Measurements from ENCODE around the gene KREMEN1. TPM values are rescaled to one million over a fixed set of nuclear protein-coding genes. Genes with fewer than 3 reads are reported as not detected.
A peak's percentile ranks its signal among the peaks of the same experiment; 100 is the strongest.
"Not testable (repeated sequence)": the region's sequence is repeated elsewhere in the genome, so short reads cannot be mapped to it uniquely, and the experiment has no call there.

Gene KREMEN1
- total RNA-seq, 2 experiments from 2014 or later = 0.15 TPM; not detected in 1

DNA sequence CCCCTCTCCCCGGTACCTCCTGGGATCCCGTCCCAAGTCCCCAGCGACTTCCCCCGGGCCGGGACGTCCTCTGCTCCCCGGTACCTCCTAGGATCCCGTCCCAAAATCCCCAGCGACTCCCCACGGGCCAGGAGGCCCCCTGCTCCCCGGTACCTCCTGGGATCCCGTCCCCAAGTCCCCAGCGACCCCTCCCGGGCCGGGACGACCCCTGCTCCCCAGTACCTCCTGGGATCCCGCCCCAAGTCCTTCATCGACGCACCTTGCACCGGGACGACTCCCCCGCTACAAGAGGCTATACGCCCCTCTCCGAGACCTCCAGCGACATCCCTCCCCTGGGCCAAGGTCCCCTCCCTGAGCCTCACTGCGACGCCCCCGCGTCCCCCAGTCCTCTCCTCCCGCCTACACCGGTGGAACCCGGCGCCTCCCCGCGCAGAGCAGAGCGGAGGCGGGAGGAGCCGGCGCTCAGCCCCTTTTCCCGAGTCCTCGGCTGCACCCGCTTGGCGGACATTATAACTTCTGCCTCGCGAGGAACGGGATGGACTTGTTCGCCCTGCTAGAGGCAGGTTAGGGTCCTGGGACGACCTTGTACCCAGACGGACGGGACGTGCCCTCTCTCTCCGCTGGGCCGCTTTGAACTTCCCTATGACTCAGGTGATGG, 912 bp downstream of the KREMEN1 start:
- H3K27me3 Mint-ChIP-seq = peaks cover 75% of the 10 kb centered on the region

DNA sequence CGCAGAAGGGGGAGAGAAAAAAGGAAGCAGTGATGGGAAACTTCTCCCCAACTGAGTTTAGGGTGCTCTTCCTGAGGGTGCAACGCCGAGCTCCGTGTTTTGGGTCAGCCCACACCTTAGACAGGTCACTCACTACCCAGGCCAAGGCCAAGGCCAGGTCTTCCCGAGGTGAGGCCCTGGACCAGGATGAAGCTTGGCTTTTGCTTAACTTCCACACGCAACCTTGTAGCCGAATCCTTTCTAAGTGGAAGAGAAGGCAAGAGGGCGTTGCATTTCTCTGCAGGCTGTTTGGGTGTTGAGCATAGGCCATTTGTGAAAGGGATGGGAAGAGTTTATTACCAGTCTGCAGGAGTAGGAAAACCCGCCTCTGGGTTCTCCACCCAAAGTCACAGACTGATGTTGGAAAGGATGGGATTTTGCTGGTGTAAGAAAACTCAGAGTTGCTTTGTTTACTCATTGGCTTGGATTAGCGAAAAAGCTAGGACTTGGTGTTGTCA, 1.5 kb downstream of the KREMEN1 start:
- Mint-ChIP-seq H3K27me3 (peaks cover 73% of the 10 kb centered on the region), H3K27ac (no peak overlapping the region), H3K9me3 (no peaks in the 10 kb centered on the region), H3K4me3 (no peak overlapping the region), H3K4me1 (peaks cover 14% of the 10 kb centered on the region), H3K36me3 (ENCODE audit: low read depth) (no peaks in the 10 kb centered on the region)
- DNase-seq = no peak
- ChIA-PET POLR2A (no interaction called here), CTCF (interaction anchor here (0.6 to 1.4 kb wide), 2 partner anchors 15 to 296 kb away, joined by 3 read pairs; no protein-coding TSS in a partner anchor)

More for the DNA sequence above, 912 bp downstream of the KREMEN1 start:
- ChIA-PET POLR2A (no interaction called here), CTCF (interaction anchor here (1.4 kb wide), 1 partner anchor 15 kb away, joined by 3 read pairs; no protein-coding TSS in a partner anchor)
- no peak for DNase-seq
- Mint-ChIP-seq H3K36me3 (ENCODE audit: low read depth) (no peaks in the 10 kb centered on the region), H3K4me3 (peak overlapping the region; percentile 44), H3K9me3 (no peaks in the 10 kb centered on the region), H3K27ac (no peak overlapping the region), H3K4me1 (peaks cover 14% of the 10 kb centered on the region)

DNA sequence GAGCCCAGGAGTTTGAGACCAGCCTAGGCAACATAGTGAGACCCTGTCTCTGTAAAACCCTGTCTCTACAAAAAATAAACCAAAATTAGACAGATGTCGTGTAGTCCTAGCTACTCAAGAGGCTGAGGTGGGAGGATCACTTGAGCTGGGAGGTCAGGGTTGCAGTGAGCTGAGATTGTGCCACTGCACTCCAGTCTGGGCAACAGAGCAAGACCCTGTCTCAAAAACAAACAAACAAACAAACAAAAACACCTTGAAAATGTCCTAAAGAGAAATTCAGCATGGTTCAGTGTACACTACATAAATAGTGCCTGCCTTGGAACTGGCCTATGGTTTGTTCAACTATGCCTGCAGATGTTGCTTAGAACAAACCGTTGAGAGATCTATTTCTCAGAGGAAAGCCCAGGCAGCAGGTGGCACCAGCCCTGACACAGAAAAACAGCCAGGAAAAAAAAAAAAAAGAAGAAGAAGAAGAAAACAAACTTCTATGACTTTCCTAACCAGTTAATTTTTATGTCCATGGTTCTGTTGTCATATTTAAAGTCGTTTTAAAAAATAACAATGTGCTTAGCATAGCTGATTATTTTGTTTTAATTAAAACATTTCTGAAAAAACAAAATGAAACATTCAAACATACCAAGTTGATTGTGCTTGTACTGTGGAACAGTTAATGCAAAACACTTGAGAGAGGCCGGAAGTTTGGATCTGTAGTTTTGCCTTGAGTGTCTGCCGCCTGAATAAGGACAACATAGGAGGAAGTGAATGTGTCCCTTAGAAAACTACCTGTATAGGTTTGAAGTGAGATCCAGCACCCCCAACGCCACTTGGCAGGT, 5.4 kb downstream of the KREMEN1 start:
- Mint-ChIP-seq H3K27ac (no peak overlapping the region), H3K4me3 (no peak overlapping the region), H3K36me3 (ENCODE audit: low read depth) (no peaks in the 10 kb centered on the region), H3K9me3 (no peaks in the 10 kb centered on the region), H3K4me1 (no peaks in the 10 kb centered on the region), H3K27me3 (peaks cover 60% of the 10 kb centered on the region)
- CTCF ChIA-PET = no interaction called here
- no peak for DNase-seq
- POLR2A ChIA-PET = no interaction called here

DNA sequence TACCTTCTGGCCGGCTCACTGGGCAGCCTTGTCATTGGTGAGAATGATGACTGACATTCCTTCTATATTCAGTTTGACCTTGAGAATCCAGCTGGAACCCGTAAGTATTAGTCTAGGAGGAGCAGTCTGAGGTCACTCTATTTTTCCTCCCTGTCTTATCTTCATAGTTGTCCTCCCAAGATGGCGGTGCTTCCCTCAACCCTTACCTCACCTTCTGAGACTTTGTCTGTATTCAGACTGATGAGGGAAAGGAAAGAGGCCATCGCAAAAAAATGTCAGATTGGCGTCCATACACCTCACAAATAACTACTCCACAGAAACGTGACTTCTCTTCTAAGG, 6.0 kb downstream of the KREMEN1 start:
- H3K4me1 Mint-ChIP-seq = no peaks in the 10 kb centered on the region
- peaks cover 57% of the 10 kb centered on the region for H3K27me3 Mint-ChIP-seq
- H3K4me3 Mint-ChIP-seq = no peak overlapping the region
- no peaks in the 10 kb centered on the region for H3K36me3 Mint-ChIP-seq (ENCODE audit: low read depth)
- H3K27ac Mint-ChIP-seq = no peak overlapping the region
- ChIA-PET POLR2A (no interaction called here), CTCF (no interaction called here)
- DNase-seq = no peak
- H3K9me3 Mint-ChIP-seq = no peaks in the 10 kb centered on the region

DNA sequence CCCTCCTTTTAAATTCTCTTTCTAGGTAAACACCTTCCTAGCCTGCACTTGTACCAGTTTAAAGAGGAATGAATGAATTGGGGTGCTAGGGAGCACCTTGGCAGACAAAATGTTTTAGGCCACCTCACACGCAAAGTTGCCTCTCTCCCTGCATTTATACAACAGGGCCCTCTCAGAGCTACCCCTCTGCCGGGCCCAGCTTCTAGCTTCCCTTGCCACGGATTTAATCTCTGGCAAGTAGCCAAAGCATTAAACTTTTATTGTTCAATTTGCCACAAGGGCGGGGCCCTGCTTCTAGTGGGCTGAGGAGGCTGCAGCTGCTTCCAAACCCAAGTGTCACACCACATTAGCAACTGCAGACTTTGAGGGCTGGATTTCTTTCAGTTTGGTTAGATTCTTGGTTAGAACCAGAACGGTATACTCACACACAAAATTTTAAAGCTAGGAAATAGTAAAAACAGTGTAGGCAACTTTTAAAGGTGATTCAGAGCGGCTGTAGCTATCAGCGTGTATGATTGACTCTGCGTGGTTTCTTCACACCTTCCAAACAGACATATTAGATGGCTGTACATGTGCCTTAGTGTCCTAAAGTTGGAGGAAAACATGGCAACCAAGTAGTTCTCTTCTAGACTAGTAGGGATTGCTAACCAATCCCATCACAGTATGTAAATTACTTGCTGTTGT, 6.5 kb downstream of the KREMEN1 start:
- Mint-ChIP-seq H3K4me1 (no peaks in the 10 kb centered on the region), H3K4me3 (no peak overlapping the region), H3K27me3 (peaks cover 52% of the 10 kb centered on the region), H3K9me3 (no peaks in the 10 kb centered on the region), H3K36me3 (ENCODE audit: low read depth) (no peaks in the 10 kb centered on the region), H3K27ac (no peak overlapping the region)
- CTCF ChIA-PET = interaction anchor here (1.3 kb wide), 1 partner anchor 75 kb away, joined by 6 read pairs; no protein-coding TSS in a partner anchor
- POLR2A ChIA-PET = no interaction called here
- DNase-seq = no peak

DNA sequence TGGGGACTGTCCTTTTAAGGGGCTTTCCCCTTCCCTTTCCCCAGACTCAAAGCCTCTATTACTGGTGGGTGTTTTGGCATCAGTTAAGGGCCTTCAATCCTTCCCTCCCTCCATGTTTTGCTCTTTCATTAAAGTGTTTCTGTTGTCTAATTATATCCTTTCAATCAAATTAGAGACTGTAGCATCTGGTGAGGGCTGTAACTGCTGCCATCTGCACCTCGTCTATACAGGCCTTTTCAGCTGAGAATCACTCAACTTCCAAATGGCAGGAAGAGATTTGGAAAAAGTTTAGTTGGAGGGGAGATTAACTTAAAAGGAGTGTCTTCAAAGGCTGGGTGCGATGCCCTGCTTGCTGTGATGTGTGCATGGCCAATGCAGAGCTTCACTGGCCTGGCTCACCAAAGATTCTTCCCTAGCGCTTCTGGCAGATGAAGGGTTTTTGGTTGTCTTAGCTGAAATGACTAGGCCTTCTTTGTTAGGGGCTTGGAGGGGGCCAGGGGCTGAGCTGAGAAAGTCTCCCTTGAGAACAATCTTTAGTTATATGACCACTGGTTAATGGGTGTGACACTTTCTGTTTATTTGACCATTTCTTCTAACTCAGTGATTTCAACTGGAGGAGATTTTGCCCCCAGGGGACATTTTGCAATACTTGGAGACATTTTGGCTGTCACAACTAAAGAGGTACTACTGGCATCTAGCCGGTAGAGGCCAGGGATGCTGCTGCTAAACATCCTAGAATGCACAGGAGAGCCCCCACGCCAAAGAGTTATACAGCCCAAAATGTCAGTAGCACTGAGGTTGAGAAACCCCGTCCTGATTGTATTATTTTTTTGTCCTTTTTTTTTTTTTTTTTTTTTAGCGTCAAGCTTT, 7.5 kb downstream of the KREMEN1 start:
- Mint-ChIP-seq H3K9me3 (no peaks in the 10 kb centered on the region), H3K27ac (no peak overlapping the region), H3K4me1 (no peaks in the 10 kb centered on the region), H3K4me3 (no peak overlapping the region), H3K27me3 (peaks cover 42% of the 10 kb centered on the region), H3K36me3 (ENCODE audit: low read depth) (no peaks in the 10 kb centered on the region)
- ChIA-PET POLR2A (no interaction called here), CTCF (interaction anchor here (1.3 kb wide), 1 partner anchor 74 kb away, joined by 6 read pairs; no protein-coding TSS in a partner anchor)
- DNase-seq = no peak

DNA sequence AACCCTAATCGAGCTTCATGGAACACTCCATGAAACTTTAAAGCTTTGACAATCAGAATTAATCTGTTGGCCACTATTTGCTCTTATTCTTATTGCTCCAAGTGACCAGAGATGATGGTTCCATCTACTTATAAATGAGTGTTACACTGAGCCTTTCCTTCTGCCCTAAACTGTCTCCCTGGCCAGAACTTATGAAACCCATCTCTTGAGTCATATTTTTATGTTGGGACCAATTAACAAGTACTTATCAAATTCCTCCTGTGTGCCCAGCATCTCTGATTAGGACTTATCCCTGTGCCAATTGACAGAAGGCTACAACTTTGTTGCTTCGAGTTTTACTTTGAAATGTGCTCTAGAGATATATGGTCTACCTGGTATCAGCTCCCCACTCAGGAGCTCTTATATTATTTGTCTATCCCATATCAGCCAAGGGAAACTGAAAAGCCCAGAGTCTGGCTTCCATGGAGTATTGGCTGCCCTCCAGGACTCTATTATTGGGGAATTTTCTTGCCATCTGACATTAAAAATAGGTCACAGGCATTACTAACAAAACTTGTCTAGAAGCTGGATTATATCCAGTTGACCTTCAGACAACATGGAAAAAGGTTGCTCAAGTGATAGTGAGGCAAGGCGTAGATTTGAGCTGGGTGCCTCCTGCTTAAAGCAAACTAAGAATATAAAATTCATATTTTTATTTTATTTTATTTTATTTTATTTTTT, 8.8 kb downstream of the KREMEN1 start:
- H3K4me1 Mint-ChIP-seq = no peaks in the 10 kb centered on the region
- ChIA-PET CTCF (no interaction called here), POLR2A (no interaction called here)
- H3K9me3 Mint-ChIP-seq = no peaks in the 10 kb centered on the region
- peaks cover 32% of the 10 kb centered on the region for H3K27me3 Mint-ChIP-seq
- no peaks in the 10 kb centered on the region for H3K36me3 Mint-ChIP-seq (ENCODE audit: low read depth)
- no peak overlapping the region for H3K27ac Mint-ChIP-seq
- no peak overlapping the region for H3K4me3 Mint-ChIP-seq
- DNase-seq = no peak

DNA sequence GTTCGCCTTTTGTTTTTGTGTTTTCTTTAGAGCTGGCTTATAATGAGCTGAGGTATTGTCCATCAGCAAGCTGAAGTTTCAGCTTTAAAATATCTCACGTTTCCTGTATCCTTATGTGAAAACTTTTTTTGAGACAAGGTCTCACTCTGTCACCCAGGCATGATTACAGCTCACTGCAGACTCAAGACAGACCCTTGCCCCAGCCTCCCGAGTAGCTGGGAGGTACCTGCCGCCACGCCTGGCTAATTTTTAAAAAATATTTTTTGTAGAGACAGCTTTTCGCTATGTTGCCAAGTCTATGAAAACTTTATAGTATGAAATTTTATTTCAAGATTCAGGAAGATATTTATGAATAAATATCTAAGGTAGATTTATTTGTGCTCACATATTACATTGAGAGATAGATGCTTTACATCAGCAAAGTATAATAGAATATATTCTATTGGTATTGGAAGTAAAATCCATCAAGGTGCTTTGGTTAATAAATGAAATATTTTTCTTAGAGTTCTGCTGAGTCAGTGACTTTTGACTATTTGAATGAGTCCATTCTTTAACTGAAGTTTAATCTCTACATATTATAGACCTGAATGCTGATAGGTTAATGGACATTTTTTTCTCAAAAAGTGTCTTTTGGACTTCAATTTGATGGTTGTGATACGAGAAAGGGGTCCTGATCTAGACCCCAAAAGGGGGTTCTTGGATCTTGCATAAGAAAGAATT, 10.2 kb downstream of the KREMEN1 start:
- no peaks in the 10 kb centered on the region for H3K9me3 Mint-ChIP-seq
- POLR2A ChIA-PET = no interaction called here
- CTCF ChIA-PET = no interaction called here
- H3K36me3 Mint-ChIP-seq (ENCODE audit: low read depth) = no peaks in the 10 kb centered on the region
- no peaks in the 10 kb centered on the region for H3K4me1 Mint-ChIP-seq
- H3K27me3 Mint-ChIP-seq = peaks cover 26% of the 10 kb centered on the region
- no peak for DNase-seq
- no peak overlapping the region for H3K4me3 Mint-ChIP-seq
- no peak overlapping the region for H3K27ac Mint-ChIP-seq

DNA sequence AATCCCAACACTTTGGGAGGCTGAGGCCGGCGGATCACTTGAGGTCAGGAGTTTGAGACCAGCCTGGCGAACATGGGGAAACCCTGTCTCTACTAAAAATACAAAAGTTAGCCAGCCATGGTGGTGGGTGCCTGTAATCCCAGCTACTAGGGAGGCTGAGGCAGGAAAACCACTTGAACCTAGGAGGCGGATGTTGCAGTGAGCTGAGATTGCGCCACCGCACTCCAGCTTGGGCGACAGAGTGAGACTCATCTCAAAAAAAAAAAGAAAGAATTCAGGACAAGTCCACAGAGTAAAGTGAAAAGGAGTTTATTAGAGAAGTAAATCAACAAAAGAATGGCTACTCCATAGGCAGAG, 10.7 kb downstream of the KREMEN1 start:
- H3K9me3 Mint-ChIP-seq; H3K4me3 Mint-ChIP-seq; H3K27ac Mint-ChIP-seq; CTCF ChIA-PET; POLR2A ChIA-PET; H3K36me3 Mint-ChIP-seq (ENCODE audit: low read depth); H3K4me1 Mint-ChIP-seq; DNase-seq: not testable (repeated sequence)
- peaks cover 26% of the 10 kb centered on the region for H3K27me3 Mint-ChIP-seq

DNA sequence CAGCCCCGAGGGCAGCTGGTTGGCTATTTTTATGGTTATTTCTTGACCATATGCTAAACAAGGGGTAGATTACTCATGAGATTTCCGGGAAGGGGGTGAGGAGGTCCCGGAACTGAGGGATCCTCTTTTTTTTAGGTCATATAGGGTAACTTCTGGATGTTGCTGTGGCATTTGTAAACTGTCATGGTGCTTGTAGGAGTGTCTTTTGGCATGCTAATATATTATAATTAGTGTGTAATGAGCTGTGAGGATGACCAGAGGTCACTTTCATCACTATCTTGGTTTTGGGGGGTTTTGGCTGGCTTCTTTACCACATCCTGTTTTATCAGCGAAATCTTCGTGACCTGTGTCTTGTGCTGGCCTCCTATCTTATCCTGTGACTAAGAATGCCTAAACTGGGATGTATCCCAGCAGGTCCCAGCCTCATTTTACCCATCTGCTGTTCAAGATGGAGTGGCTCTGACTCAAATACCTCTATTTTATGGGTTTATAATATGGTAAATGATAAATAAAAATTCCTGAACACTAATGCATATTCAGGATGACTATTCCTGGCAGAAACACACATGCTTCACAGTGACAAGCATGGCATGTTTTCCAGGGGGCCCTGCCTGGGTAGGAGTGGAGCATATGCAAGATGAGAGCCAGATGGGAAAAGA, 11.2 kb downstream of the KREMEN1 start:
- DNase-seq = no peak
- Mint-ChIP-seq H3K4me1 (no peaks in the 10 kb centered on the region), H3K9me3 (no peaks in the 10 kb centered on the region), H3K27me3 (peaks cover 25% of the 10 kb centered on the region), H3K27ac (no peak overlapping the region), H3K4me3 (no peak overlapping the region), H3K36me3 (ENCODE audit: low read depth) (no peaks in the 10 kb centered on the region)
- POLR2A ChIA-PET = no interaction called here
- CTCF ChIA-PET = no interaction called here

DNA sequence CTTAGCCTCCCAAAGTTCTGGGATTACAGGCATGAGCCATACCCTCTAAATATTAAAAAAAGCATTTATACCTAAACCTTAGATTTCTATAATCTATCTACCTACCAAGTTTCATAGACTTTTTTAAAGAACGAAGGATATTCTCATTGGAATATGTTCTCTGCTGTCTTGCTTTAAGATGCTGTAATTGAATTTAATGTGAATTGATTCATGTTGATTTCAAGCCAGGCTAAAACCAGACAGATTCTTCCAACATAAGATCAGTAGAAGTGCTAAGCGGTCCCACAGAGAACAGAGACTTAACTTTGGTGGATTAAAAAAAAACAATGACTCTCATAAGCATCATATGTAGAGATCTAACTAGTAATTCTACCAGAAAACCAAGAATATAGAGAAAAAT, 14.2 kb downstream of the KREMEN1 start:
- Mint-ChIP-seq H3K27me3 (peaks cover 26% of the 10 kb centered on the region), H3K4me1 (no peaks in the 10 kb centered on the region), H3K9me3 (no peaks in the 10 kb centered on the region), H3K4me3 (no peak overlapping the region), H3K36me3 (ENCODE audit: low read depth) (no peaks in the 10 kb centered on the region), H3K27ac (no peak overlapping the region)
- CTCF ChIA-PET = no interaction called here
- POLR2A ChIA-PET = no interaction called here
- no peak for DNase-seq

Measured in activated CD4-positive, alpha-beta T cell treated with anti-CD3 and anti-CD28 coated beads, Interleukin-2, amount 10 ng/mL, durations not matched to agents 7 days and 5 days (primary cell).